ENCODE results near the gene FREM2. TPM values are rescaled to one million over a fixed set of nuclear protein-coding genes. Genes with fewer than 3 reads are reported as not detected.

The FREM2 gene
- total and polyA plus RNA-seq, 4 donors, result 1.6 to 58.3 (median 9.4) TPM

GRCh38 chr13:38804061-38804460 lies 117.2 kb downstream of the FREM2 start:
- no peaks in the 10 kb centered on the region for H3K27me3 ChIP-seq (ENCODE audit: control insufficient read depth in 3 of 3, insufficient read depth in 3 of 3, low read length in 2 of 3)
- no peaks in the 10 kb centered on the region for H3K4me1 ChIP-seq (ENCODE audit: control insufficient read depth in 5 of 5, insufficient read depth in 5 of 5, low read length in 5 of 5)
- ATAC-seq (ENCODE audit: insufficient read depth, low FRiP score) (no peak), DNase-seq (no peak)
- WGBS, 2 donors, result 92 to 93% methylated on average over 2 of the region's 2 CpGs
- no peak overlapping the region for H3K9ac ChIP-seq (ENCODE audit: insufficient read depth in 1 of 2, low read length in 2 of 2)
- H3K27ac ChIP-seq (ENCODE audit: low read depth in 1 of 2, low read length in 1 of 2), result no peak overlapping the region
- H3K36me3 ChIP-seq (ENCODE audit: control insufficient read depth in 4 of 4, insufficient read depth in 4 of 4, low read length in 4 of 4), result no peaks in the 10 kb centered on the region
- TF ChIP-seq, protein P1, sequence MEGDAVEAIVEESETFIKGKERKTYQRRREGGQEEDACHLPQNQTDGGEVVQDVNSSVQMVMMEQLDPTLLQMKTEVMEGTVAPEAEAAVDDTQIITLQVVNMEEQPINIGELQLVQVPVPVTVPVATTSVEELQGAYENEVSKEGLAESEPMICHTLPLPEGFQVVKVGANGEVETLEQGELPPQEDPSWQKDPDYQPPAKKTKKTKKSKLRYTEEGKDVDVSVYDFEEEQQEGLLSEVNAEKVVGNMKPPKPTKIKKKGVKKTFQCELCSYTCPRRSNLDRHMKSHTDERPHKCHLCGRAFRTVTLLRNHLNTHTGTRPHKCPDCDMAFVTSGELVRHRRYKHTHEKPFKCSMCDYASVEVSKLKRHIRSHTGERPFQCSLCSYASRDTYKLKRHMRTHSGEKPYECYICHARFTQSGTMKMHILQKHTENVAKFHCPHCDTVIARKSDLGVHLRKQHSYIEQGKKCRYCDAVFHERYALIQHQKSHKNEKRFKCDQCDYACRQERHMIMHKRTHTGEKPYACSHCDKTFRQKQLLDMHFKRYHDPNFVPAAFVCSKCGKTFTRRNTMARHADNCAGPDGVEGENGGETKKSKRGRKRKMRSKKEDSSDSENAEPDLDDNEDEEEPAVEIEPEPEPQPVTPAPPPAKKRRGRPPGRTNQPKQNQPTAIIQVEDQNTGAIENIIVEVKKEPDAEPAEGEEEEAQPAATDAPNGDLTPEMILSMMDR (IDR thresholded peaks at IDR 0.05; ENCODE audit: control extremely low read depth, extremely low read depth), result no peak
- H3K4me3 ChIP-seq, result no peak overlapping the region
- peaks cover 0 to 12% (median 4%) of the 10 kb centered on the region in 4 donors for H3K9me3 ChIP-seq (ENCODE audit: control insufficient read depth in 4 of 4, insufficient read depth in 3 of 4, low read length in 3 of 4)

GRCh38 chr13:38804536-38804935 lies 117.7 kb downstream of the FREM2 start:
- H3K27ac ChIP-seq (ENCODE audit: low read depth in 1 of 2, low read length in 1 of 2), result no peak overlapping the region
- H3K9ac ChIP-seq (ENCODE audit: insufficient read depth in 1 of 2, low read length in 2 of 2), result no peak overlapping the region
- H3K27me3 ChIP-seq (ENCODE audit: control insufficient read depth in 3 of 3, insufficient read depth in 3 of 3, low read length in 2 of 3), result no peaks in the 10 kb centered on the region
- no peak overlapping the region for H3K4me3 ChIP-seq
- H3K4me1 ChIP-seq (ENCODE audit: control insufficient read depth in 5 of 5, insufficient read depth in 5 of 5, low read length in 5 of 5), result no peaks in the 10 kb centered on the region
- TF ChIP-seq, protein P1 (IDR thresholded peaks at IDR 0.05; ENCODE audit: control extremely low read depth, extremely low read depth), result no peak
- peaks cover 0 to 12% (median 4%) of the 10 kb centered on the region in 4 donors for H3K9me3 ChIP-seq (ENCODE audit: control insufficient read depth in 4 of 4, insufficient read depth in 3 of 4, low read length in 3 of 4)
- 85 to 89% methylated on average over 1 of the region's 1 CpG for WGBS, 2 donors
- no peaks in the 10 kb centered on the region for H3K36me3 ChIP-seq (ENCODE audit: control insufficient read depth in 4 of 4, insufficient read depth in 4 of 4, low read length in 4 of 4)
- DNase-seq, result no peak
- ATAC-seq (ENCODE audit: insufficient read depth, low FRiP score), result no peak

- no peak for DNase-seq
- ATAC-seq (ENCODE audit: insufficient read depth, low FRiP score), result no peak
- WGBS, 2 donors, result 44 to 52% methylated on average over 1 of the region's 1 CpG
- TF ChIP-seq, protein P1 (IDR thresholded peaks at IDR 0.05; ENCODE audit: control extremely low read depth, extremely low read depth), result no peak
- H3K36me3 ChIP-seq (ENCODE audit: control insufficient read depth in 4 of 4, insufficient read depth in 4 of 4, low read length in 4 of 4), result no peaks in the 10 kb centered on the region
- no peaks in the 10 kb centered on the region for H3K27me3 ChIP-seq (ENCODE audit: control insufficient read depth in 3 of 3, insufficient read depth in 3 of 3, low read length in 2 of 3)
- H3K9me3 ChIP-seq (ENCODE audit: control insufficient read depth in 4 of 4, insufficient read depth in 3 of 4, low read length in 3 of 4), result peaks cover 0 to 6% (median 2%) of the 10 kb centered on the region in 4 donors
- H3K27ac ChIP-seq (ENCODE audit: low read depth in 1 of 2, low read length in 1 of 2), result no peak overlapping the region
- no peak overlapping the region for H3K9ac ChIP-seq (ENCODE audit: insufficient read depth in 1 of 2, low read length in 2 of 2)
- peaks cover 0 to 4% (median 0%) of the 10 kb centered on the region in 5 donors for H3K4me1 ChIP-seq (ENCODE audit: control insufficient read depth in 5 of 5, insufficient read depth in 5 of 5, low read length in 5 of 5)
- H3K4me3 ChIP-seq, result no peak overlapping the region
These were observed 127.5 kb downstream of the FREM2 start for GRCh38 chr13:38814331-38814730.

DNA sequence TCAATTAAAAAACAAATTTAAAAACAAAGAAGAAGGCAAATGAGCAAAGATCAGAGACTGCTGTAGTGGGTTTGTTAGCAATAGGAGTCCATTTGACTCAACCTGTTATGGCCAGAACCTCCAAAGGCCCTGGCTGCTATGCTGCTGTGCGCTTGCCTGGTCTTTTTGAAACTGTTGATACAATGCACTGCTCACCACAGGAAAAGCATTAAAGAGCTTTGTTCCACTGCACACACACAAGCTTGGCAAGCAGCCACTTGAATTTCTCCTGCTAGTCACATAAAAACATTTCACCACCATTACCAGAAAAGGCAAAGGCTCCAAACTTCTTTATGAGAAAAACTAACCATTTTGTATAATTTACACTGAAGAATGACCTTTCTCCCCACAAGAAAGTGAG lies 132.2 kb downstream of the FREM2 start:
- ATAC-seq (ENCODE audit: insufficient read depth, low FRiP score) (no peak), DNase-seq (peak; percentile 59 to 89 (median 72))
- no peak overlapping the region for H3K27ac ChIP-seq (ENCODE audit: low read depth in 1 of 2, low read length in 1 of 2)
- H3K4me3 ChIP-seq, result no peak overlapping the region
- H3K9me3 ChIP-seq (ENCODE audit: control insufficient read depth in 4 of 4, insufficient read depth in 3 of 4, low read length in 3 of 4), result no peaks in the 10 kb centered on the region
- H3K27me3 ChIP-seq (ENCODE audit: control insufficient read depth in 3 of 3, insufficient read depth in 3 of 3, low read length in 2 of 3), result no peaks in the 10 kb centered on the region
- peaks cover 0 to 4% (median 4%) of the 10 kb centered on the region in 5 donors for H3K4me1 ChIP-seq (ENCODE audit: control insufficient read depth in 5 of 5, insufficient read depth in 5 of 5, low read length in 5 of 5)
- TF ChIP-seq, protein P1 (IDR thresholded peaks at IDR 0.05; ENCODE audit: control extremely low read depth, extremely low read depth), result no peak
- WGBS, 2 donors, result 33% methylated on average over 1 of the region's 1 CpG
- no peak overlapping the region for H3K9ac ChIP-seq (ENCODE audit: insufficient read depth in 1 of 2, low read length in 2 of 2)
- no peaks in the 10 kb centered on the region for H3K36me3 ChIP-seq (ENCODE audit: control insufficient read depth in 4 of 4, insufficient read depth in 4 of 4, low read length in 4 of 4)
